Activated CD4-positive, alpha-beta T cell treated with anti-CD3 and anti-CD28 coated beads, Interleukin-2, amount 10 ng/mL, durations not matched to agents 7 days and 5 days (primary cell): ENCODE measurements around the gene YPEL5. TPM values are rescaled to one million over a fixed set of nuclear protein-coding genes. Genes with fewer than 3 reads are reported as not detected.
A peak's percentile ranks its signal among the peaks of the same experiment; 100 is the strongest.
"Not testable (repeated sequence)": the region's sequence is repeated elsewhere in the genome, so short reads cannot be mapped to it uniquely, and the experiment has no call there.

ENCODE experiments used
- CTCF ChIA-PET: fragments of 350-600 bp; sonication (Branson Sonifier 250); formaldehyde crosslinking; loops from one replicate; lab custom pipeline; 2021; ENCODE audit warnings: antibody characterized with exemption; lab: Charles Lee
- POLR2A ChIA-PET: fragments of 350-600 bp; sonication (Branson Sonifier 250); formaldehyde crosslinking; loops from one replicate; lab custom pipeline; 2021; ENCODE audit warnings: antibody characterized with exemption; lab: Charles Lee
- DNase-seq: peaks from one replicate; pipeline ENCODE4 v3.0.0-alpha.2; 2020
- H3K27ac Mint-ChIP-seq: one replicate; pipeline ENCODE4 v1.8.0; 2021; ENCODE audit warnings: mild to moderate bottlenecking, moderate library complexity, mixed read lengths
- H3K27me3 Mint-ChIP-seq: one replicate; pipeline ENCODE4 v1.8.0; 2021; ENCODE audit warnings: mixed read lengths
- H3K36me3 Mint-ChIP-seq: one replicate; pipeline ENCODE4 v1.8.0; 2021; ENCODE audit warnings: low read depth, mixed read lengths
- H3K4me1 Mint-ChIP-seq: one replicate; pipeline ENCODE4 v1.8.0; 2021; ENCODE audit warnings: mixed read lengths
- H3K4me3 Mint-ChIP-seq: one replicate; pipeline ENCODE4 v1.8.0; 2021; ENCODE audit warnings: mild to moderate bottlenecking, moderate library complexity, mixed read lengths
- H3K9me3 Mint-ChIP-seq: one replicate; pipeline ENCODE4 v1.8.0; 2021; ENCODE audit warnings: mixed read lengths
- total RNA-seq, 2 experiments: library from RNA; stranded (reverse); gene quantifications; one replicate each; pipeline ENCODE4 v1.2.3, GENCODE V29; 2021

The YPEL5 gene
- total RNA-seq, 2 experiments from 2014 or later = 32.3 to 39.2 TPM

- peak overlapping the region; percentile 39 for H3K27ac Mint-ChIP-seq
- H3K36me3 Mint-ChIP-seq, POLR2A ChIA-PET, H3K9me3 Mint-ChIP-seq, H3K4me3 Mint-ChIP-seq, DNase-seq, H3K27me3 Mint-ChIP-seq, CTCF ChIA-PET: not testable (repeated sequence)
- peaks cover 34% of the 10 kb centered on the region for H3K4me1 Mint-ChIP-seq
Measured at GRCh38 chr2:30144951-30145350, 1.9 kb upstream of the YPEL5 start.

GRCh38 chr2:30145826-30146336, 926 bp upstream of the YPEL5 start:
- H3K4me1 Mint-ChIP-seq = peaks cover 43% of the 10 kb centered on the region

GRCh38 chr2:30147196-30147714, 448 bp downstream of the YPEL5 start:
- POLR2A ChIA-PET = no interaction called here
- CTCF ChIA-PET = interaction anchor here (0.6 to 7.2 kb wide), 8 partner anchors 9 to 565 kb away, joined by 3 to 72 read pairs (median 5); no protein-coding TSS in a partner anchor
- H3K4me1 Mint-ChIP-seq = peaks cover 44% of the 10 kb centered on the region
- peak overlapping the region; percentile 81 for H3K4me3 Mint-ChIP-seq
- H3K36me3 Mint-ChIP-seq = peaks cover 15% of the 10 kb centered on the region
- no peaks in the 10 kb centered on the region for H3K27me3 Mint-ChIP-seq
- H3K9me3 Mint-ChIP-seq = no peaks in the 10 kb centered on the region
- H3K27ac Mint-ChIP-seq = peak overlapping the region; percentile 99
- no peak for DNase-seq

More at GRCh38 chr2:30145826-30146336, 926 bp upstream of the YPEL5 start:
- CTCF ChIA-PET = interaction anchor here (0.6 to 7.2 kb wide), 5 partner anchors 11 to 566 kb away, joined by 3 to 72 read pairs (median 3); no protein-coding TSS in a partner anchor
- Mint-ChIP-seq H3K9me3 (no peaks in the 10 kb centered on the region), H3K36me3 (peaks cover 11% of the 10 kb centered on the region), H3K27me3 (no peaks in the 10 kb centered on the region), H3K27ac (peak overlapping the region; percentile 99), H3K4me3 (peak overlapping the region; percentile 81)
- no peak for DNase-seq
- POLR2A ChIA-PET = no interaction called here

- POLR2A ChIA-PET = interaction anchor here (1.0 kb wide), 1 partner anchor 16 kb away, joined by 3 read pairs; no protein-coding TSS in a partner anchor
- H3K27ac Mint-ChIP-seq = peak overlapping the region; percentile 74
- CTCF ChIA-PET = interaction anchor here (0.7 to 7.2 kb wide), 8 partner anchors 9 to 564 kb away, joined by 3 to 72 read pairs (median 5); no protein-coding TSS in a partner anchor
- peaks cover 16% of the 10 kb centered on the region for H3K36me3 Mint-ChIP-seq
- DNase-seq = peak; percentile 77
- no peaks in the 10 kb centered on the region for H3K27me3 Mint-ChIP-seq
- peak overlapping the region; percentile 73 for H3K4me3 Mint-ChIP-seq
- peaks cover 44% of the 10 kb centered on the region for H3K4me1 Mint-ChIP-seq
- no peaks in the 10 kb centered on the region for H3K9me3 Mint-ChIP-seq
Measured at GRCh38 chr2:30147715-30148610, 1.2 kb downstream of the YPEL5 start.

- H3K27ac Mint-ChIP-seq = peak overlapping the region; percentile 74
- ChIA-PET POLR2A (interaction anchor here (1.0 kb wide), 1 partner anchor 15 kb away, joined by 3 read pairs; no protein-coding TSS in a partner anchor), CTCF (interaction anchor here (1.0 to 7.2 kb wide), 5 partner anchors 11 to 563 kb away, joined by 3 to 72 read pairs (median 6); no protein-coding TSS in a partner anchor)
- H3K4me3 Mint-ChIP-seq = peak overlapping the region; percentile 73
- H3K9me3 Mint-ChIP-seq = no peaks in the 10 kb centered on the region
- DNase-seq = no peak
- H3K27me3 Mint-ChIP-seq = no peaks in the 10 kb centered on the region
- H3K4me1 Mint-ChIP-seq = peaks cover 44% of the 10 kb centered on the region
- H3K36me3 Mint-ChIP-seq = peaks cover 18% of the 10 kb centered on the region
Measured at GRCh38 chr2:30148850-30149249, 2.0 kb downstream of the YPEL5 start.

GRCh38 chr2:30149513-30149912, 2.7 kb downstream of the YPEL5 start:
- Mint-ChIP-seq H3K36me3 (peaks cover 21% of the 10 kb centered on the region), H3K4me3 (no peak overlapping the region), H3K9me3 (no peaks in the 10 kb centered on the region), H3K27ac (no peak overlapping the region), H3K4me1 (peaks cover 44% of the 10 kb centered on the region), H3K27me3 (no peaks in the 10 kb centered on the region)
- DNase-seq = no peak
- ChIA-PET POLR2A (no interaction called here), CTCF (interaction anchor here (1.0 to 7.2 kb wide), 3 partner anchors 16 to 562 kb away, joined by 3 to 72 read pairs (median 37); no protein-coding TSS in a partner anchor)

GRCh38 chr2:30149976-30150375, 3.2 kb downstream of the YPEL5 start:
- ChIA-PET POLR2A (no interaction called here), CTCF (interaction anchor here (0.5 to 7.2 kb wide), 5 partner anchors 16 to 1131 kb away, joined by 3 to 72 read pairs (median 3); no protein-coding TSS in a partner anchor)
- Mint-ChIP-seq H3K4me1 (peaks cover 41% of the 10 kb centered on the region), H3K4me3 (no peak overlapping the region), H3K27me3 (no peaks in the 10 kb centered on the region), H3K27ac (no peak overlapping the region), H3K9me3 (no peaks in the 10 kb centered on the region), H3K36me3 (peaks cover 21% of the 10 kb centered on the region)
- no peak for DNase-seq

- H3K27ac Mint-ChIP-seq = no peak overlapping the region
- peaks cover 36% of the 10 kb centered on the region for H3K4me1 Mint-ChIP-seq
- no peaks in the 10 kb centered on the region for H3K9me3 Mint-ChIP-seq
- no peak overlapping the region for H3K4me3 Mint-ChIP-seq
- CTCF ChIA-PET = interaction anchor here (0.8 to 7.2 kb wide), 4 partner anchors 15 to 561 kb away, joined by 3 to 72 read pairs (median 21); no protein-coding TSS in a partner anchor
- H3K36me3 Mint-ChIP-seq = peaks cover 21% of the 10 kb centered on the region
- POLR2A ChIA-PET = no interaction called here
- no peak for DNase-seq
- H3K27me3 Mint-ChIP-seq = no peaks in the 10 kb centered on the region
Measured at GRCh38 chr2:30150786-30151185, 4.0 kb downstream of the YPEL5 start.

GRCh38 chr2:30152385-30152784, 5.6 kb downstream of the YPEL5 start:
- Mint-ChIP-seq H3K27ac (no peak overlapping the region), H3K4me1 (peaks cover 40% of the 10 kb centered on the region), H3K4me3 (no peak overlapping the region), H3K27me3 (no peaks in the 10 kb centered on the region), H3K9me3 (no peaks in the 10 kb centered on the region), H3K36me3 (peaks cover 33% of the 10 kb centered on the region)
- POLR2A ChIA-PET = no interaction called here
- no peak for DNase-seq
- CTCF ChIA-PET = interaction anchor here (0.7 to 7.2 kb wide), 3 partner anchors 13 to 559 kb away, joined by 3 to 72 read pairs (median 37); no protein-coding TSS in a partner anchor

- H3K27ac Mint-ChIP-seq = no peak overlapping the region
- peaks cover 21% of the 10 kb centered on the region for H3K4me1 Mint-ChIP-seq
- peaks cover 47% of the 10 kb centered on the region for H3K36me3 Mint-ChIP-seq
- no peak overlapping the region for H3K4me3 Mint-ChIP-seq
- H3K27me3 Mint-ChIP-seq = no peaks in the 10 kb centered on the region
- ChIA-PET CTCF (interaction anchor here (1.6 to 3.0 kb wide), 5 partner anchors 8 to 558 kb away, joined by 5 to 12 read pairs (median 10); partner anchors contain the start of gene YPEL5), POLR2A (no interaction called here)
- DNase-seq = no peak
- H3K9me3 Mint-ChIP-seq = no peaks in the 10 kb centered on the region
Measured at GRCh38 chr2:30155202-30155601, 8.4 kb downstream of the YPEL5 start.

- no peak overlapping the region for H3K4me3 Mint-ChIP-seq
- peaks cover 13% of the 10 kb centered on the region for H3K4me1 Mint-ChIP-seq
- peak overlapping the region; percentile 6 for H3K27ac Mint-ChIP-seq
- CTCF ChIA-PET = interaction anchor here (0.7 to 3.0 kb wide), 7 partner anchors 8 to 1014 kb away, joined by 3 to 12 read pairs (median 10); partner anchors contain the start of gene YPEL5
- no peaks in the 10 kb centered on the region for H3K27me3 Mint-ChIP-seq
- POLR2A ChIA-PET = interaction anchor here (1.0 kb wide), 1 partner anchor 9 kb away, joined by 11 read pairs; no protein-coding TSS in a partner anchor
- H3K36me3 Mint-ChIP-seq = peaks cover 49% of the 10 kb centered on the region
- H3K9me3 Mint-ChIP-seq = no peaks in the 10 kb centered on the region
- no peak for DNase-seq
Measured at GRCh38 chr2:30155889-30156658, 9.3 kb downstream of the YPEL5 start.
